HCT116 (cell line): ENCODE measurements around the gene HCN1.

Source experiments
- EZH2 ChIP-seq: fragments of 200-600 bp; sonication (generic); IDR thresholded peaks from 2 replicates; pipeline ENCODE4 v1.6.1; 2017; ENCODE audit warnings: antibody characterized with exemption, mixed run types
- EZH2phosphoT487 ChIP-seq: fragments of 200-600 bp; IDR thresholded peaks from 2 replicates; pipeline ENCODE4 v1.6.1; 2018; ENCODE audit warnings: antibody characterized with exemption, borderline replicate concordance
- POLR2A ChIP-seq: IDR thresholded peaks from 2 replicates; pipeline ENCODE4 v1.7.0; 2011; ENCODE audit warnings: borderline replicate concordance; ENCODE audit not compliant: insufficient read depth, insufficient read length; ENCODE audit errors: extremely low read depth
- POLR2AphosphoS5 ChIP-seq: IDR thresholded peaks from 2 replicates; pipeline ENCODE4 v1.6.1; 2011; ENCODE audit warnings: mild to moderate bottlenecking, low read depth, low read length, moderate library complexity
- SRF ChIP-seq: IDR thresholded peaks from 2 replicates; pipeline ENCODE4 v1.6.1; 2012; ENCODE audit warnings: low read depth
- TCF7L2 ChIP-seq: IDR thresholded peaks from 2 replicates; pipeline ENCODE4 v1.7.0; 2011; ENCODE audit warnings: borderline replicate concordance, inconsistent platforms; ENCODE audit not compliant: insufficient read depth, insufficient read length; ENCODE audit errors: extremely low read depth
- TF ChIP-seq, protein P1 (sequence below), 3 experiments: fragments of 200-600 bp in 1 of 3; sonication (generic) in 1 of 3; IDR thresholded peaks in 2 of 3; conservative IDR thresholded peaks in 1 of 3; 2 replicates each; pipeline ENCODE4 v1.5.1; 2012 to 2017; ENCODE audit warnings: low read depth in 2 of 3, low read length in 2 of 3, antibody characterized with exemption in 1 of 3, borderline replicate concordance in 1 of 3, control low read depth in 1 of 3, mild to moderate bottlenecking in 1 of 3, mixed read lengths in 1 of 3, mixed run types in 1 of 3, moderate library complexity in 1 of 3; ENCODE audit not compliant: insufficient read depth in 1 of 3
- TF ChIP-seq, protein P2 (sequence below): IDR thresholded peaks from 2 replicates; pipeline ENCODE4 v1.6.1; 2012; ENCODE audit warnings: low read depth

DNA sequence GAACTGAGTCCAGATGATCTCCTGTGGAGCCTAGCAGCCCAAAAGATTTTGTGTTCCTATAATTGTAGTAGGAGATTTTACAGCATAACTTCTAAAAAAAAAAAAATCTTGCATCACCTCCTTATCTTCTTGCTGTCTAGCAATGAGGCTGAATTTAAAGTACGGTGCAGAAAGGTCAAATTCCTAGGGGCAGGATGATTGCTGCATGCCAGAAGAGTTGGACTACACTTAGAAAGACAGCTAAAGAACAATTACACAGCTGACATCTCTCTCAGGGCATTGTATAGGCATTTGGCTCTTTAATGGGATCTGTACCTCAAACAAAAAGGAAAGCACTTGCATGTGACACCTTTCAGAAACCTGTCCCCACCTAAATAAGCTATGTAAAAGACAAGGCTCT, 443.2 kb downstream of the HCN1 start:
- TF ChIP-seq, protein P1, sequence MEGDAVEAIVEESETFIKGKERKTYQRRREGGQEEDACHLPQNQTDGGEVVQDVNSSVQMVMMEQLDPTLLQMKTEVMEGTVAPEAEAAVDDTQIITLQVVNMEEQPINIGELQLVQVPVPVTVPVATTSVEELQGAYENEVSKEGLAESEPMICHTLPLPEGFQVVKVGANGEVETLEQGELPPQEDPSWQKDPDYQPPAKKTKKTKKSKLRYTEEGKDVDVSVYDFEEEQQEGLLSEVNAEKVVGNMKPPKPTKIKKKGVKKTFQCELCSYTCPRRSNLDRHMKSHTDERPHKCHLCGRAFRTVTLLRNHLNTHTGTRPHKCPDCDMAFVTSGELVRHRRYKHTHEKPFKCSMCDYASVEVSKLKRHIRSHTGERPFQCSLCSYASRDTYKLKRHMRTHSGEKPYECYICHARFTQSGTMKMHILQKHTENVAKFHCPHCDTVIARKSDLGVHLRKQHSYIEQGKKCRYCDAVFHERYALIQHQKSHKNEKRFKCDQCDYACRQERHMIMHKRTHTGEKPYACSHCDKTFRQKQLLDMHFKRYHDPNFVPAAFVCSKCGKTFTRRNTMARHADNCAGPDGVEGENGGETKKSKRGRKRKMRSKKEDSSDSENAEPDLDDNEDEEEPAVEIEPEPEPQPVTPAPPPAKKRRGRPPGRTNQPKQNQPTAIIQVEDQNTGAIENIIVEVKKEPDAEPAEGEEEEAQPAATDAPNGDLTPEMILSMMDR (IDR thresholded peaks at IDR 0.05 in 2 of 3, conservative IDR thresholded peaks at IDR 0.05 in 1 of 3; ENCODE audit: borderline replicate concordance in 1 of 3, insufficient read depth in 1 of 3, low read depth in 2 of 3, low read length in 2 of 3): no peak
- TF ChIP-seq POLR2A (no peak), SRF (no peak), EZH2 (no peak), TCF7L2 (no peak), EZH2phosphoT487 (no peak), POLR2AphosphoS5 (no peak)
- TF ChIP-seq, protein P2, sequence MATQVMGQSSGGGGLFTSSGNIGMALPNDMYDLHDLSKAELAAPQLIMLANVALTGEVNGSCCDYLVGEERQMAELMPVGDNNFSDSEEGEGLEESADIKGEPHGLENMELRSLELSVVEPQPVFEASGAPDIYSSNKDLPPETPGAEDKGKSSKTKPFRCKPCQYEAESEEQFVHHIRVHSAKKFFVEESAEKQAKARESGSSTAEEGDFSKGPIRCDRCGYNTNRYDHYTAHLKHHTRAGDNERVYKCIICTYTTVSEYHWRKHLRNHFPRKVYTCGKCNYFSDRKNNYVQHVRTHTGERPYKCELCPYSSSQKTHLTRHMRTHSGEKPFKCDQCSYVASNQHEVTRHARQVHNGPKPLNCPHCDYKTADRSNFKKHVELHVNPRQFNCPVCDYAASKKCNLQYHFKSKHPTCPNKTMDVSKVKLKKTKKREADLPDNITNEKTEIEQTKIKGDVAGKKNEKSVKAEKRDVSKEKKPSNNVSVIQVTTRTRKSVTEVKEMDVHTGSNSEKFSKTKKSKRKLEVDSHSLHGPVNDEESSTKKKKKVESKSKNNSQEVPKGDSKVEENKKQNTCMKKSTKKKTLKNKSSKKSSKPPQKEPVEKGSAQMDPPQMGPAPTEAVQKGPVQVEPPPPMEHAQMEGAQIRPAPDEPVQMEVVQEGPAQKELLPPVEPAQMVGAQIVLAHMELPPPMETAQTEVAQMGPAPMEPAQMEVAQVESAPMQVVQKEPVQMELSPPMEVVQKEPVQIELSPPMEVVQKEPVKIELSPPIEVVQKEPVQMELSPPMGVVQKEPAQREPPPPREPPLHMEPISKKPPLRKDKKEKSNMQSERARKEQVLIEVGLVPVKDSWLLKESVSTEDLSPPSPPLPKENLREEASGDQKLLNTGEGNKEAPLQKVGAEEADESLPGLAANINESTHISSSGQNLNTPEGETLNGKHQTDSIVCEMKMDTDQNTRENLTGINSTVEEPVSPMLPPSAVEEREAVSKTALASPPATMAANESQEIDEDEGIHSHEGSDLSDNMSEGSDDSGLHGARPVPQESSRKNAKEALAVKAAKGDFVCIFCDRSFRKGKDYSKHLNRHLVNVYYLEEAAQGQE: no peak
